ENCODE results near the gene MAML2. TPM values are rescaled to one million over a fixed set of nuclear protein-coding genes. Genes with fewer than 3 reads are reported as not detected.

The MAML2 gene
- total and polyA plus RNA-seq, 2 of the 8 experiments (the other 6 are each of a cell fraction or from before 2014, with no cell fraction given): 3.8 to 6.6 TPM

DNA sequence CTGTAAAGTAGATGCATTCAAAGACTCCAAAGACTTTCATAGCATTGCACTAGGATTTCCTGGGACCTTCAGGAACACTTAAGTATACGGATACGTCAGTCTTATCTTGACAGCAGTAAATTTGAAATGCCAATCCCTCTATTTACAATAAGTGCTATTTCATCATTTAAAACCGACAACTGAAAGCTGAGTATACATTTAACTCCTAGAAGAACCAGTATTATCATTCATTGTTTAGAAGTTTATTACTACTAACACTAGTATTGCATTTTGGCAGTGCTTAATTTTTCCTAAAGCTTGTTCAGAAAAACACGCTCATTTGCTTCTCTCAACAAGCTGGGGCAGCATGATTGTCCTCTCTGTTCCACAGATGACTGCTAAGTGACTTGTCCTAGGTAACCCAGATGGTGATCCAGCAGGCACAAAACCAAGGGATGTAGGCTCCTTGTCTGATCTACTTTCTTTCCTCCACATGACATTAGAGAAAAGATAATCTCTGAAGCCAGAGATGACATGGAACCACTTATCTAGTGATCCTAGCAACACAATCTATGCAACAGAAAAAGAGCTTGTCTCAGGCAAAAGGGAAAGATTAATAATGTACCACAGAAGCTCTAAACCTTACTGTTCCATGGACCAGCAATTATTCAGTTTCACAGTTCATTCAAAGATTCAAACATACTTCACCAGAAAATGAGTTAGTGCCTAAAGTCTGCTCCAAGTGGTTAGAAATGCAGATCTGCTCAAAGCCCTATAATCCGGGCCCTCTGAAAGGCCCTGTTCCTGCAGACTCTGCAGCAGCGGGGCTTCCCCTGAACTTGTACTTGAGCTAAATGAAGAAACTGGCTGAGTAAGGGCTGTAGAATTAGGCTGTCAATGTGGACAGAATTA lies 5.2 kb downstream of the MAML2 start:
- Histone ChIP-seq H3K36me3 (ENCODE audit: control insufficient read depth in 2 of 4, insufficient read depth in 4 of 4, low read length in 3 of 4) (no peaks in the 10 kb centered on the region), H2AK5ac (ENCODE audit: low read depth, low read length) (no peak overlapping the region), H3K4ac (replicated peaks; ENCODE audit: insufficient read length, low read depth, low read length) (no peak overlapping the region), H3K9ac (replicated peaks in 1 of 4; ENCODE audit: extremely low read depth in 1 of 4, low read depth in 3 of 4, low read length in 3 of 4) (no peak overlapping the region), H3K14ac (ENCODE audit: insufficient read length) (no peak overlapping the region), H4K8ac (ENCODE audit: extremely low read depth, insufficient read depth, low read length) (no peak overlapping the region), H3K4me1 (replicated peaks in 1 of 4; ENCODE audit: control insufficient read depth in 3 of 4, insufficient read depth in 4 of 4, low read length in 3 of 4) (peaks cover 0 to 24% (median 18%) of the 10 kb centered on the region in 4 experiments; a peak in 6 of 7 replicates), H3K27ac (ENCODE audit: low read depth, low read length) (no peak overlapping the region), H2AFZ (ENCODE audit: low read length) (no peak overlapping the region), H4K20me1 (replicated peaks in 1 of 2; ENCODE audit: control insufficient read depth in 1 of 2, insufficient read depth in 2 of 2, low read length in 2 of 2) (no peaks in the 10 kb centered on the region), H4K5ac (ENCODE audit: insufficient read length, low read depth, low read length) (no peak overlapping the region), H3K9me3 (ENCODE audit: insufficient read depth in 2 of 2, low read depth in 1 of 2, low read length in 1 of 2) (no peaks in the 10 kb centered on the region), H4K91ac (replicated peaks; ENCODE audit: insufficient read length, low read length) (no peak overlapping the region), H3K18ac (ENCODE audit: extremely low read depth, low read length) (no peak overlapping the region), H2BK120ac (replicated peaks; ENCODE audit: low read depth, low read length) (no peak overlapping the region), H2BK12ac (ENCODE audit: low read depth, low read length) (peak overlapping the region; percentile 68; the same call in 1 of the 2 replicates), H3K23me2 (ENCODE audit: low read depth, low read length) (peaks cover 3% of the 10 kb centered on the region; the same call in 1 of the 2 replicates), H2BK15ac (ENCODE audit: low read length) (0 out of 2 replicates have a peak overlapping the region, but pooled peaks have one; percentile 51), H3K4me2 (ENCODE audit: insufficient read depth in 1 of 2, low read depth in 2 of 2, low read length in 2 of 2) (no peak overlapping the region; a peak in 1 of 4 replicates), H2BK5ac (ENCODE audit: low read depth, low read length) (no peak overlapping the region), H3K56ac (replicated peaks; ENCODE audit: insufficient read length, low read depth, low read length) (no peak overlapping the region), H3K79me1 (ENCODE audit: low read depth, low read length) (no peaks in the 10 kb centered on the region; the same call in 1 of the 2 replicates), H3K27me3 (replicated peaks in 1 of 4; ENCODE audit: control insufficient read depth in 3 of 4, extremely low read depth in 1 of 4, insufficient read depth in 3 of 4, low read length in 3 of 4) (peaks cover 0 to 3% (median 0%) of the 10 kb centered on the region in 4 experiments; a peak in 1 of 7 replicates), H3K4me3 (ENCODE audit: extremely low read depth in 1 of 4, insufficient read depth in 2 of 4, low read depth in 3 of 4, low read length in 4 of 4) (no peak overlapping the region), H3K23ac (ENCODE audit: insufficient read length) (no peak overlapping the region), H2BK20ac (ENCODE audit: low read length) (peak overlapping the region; percentile 41; the same call in 1 of the 2 replicates), H3K79me2 (ENCODE audit: control insufficient read depth in 1 of 2, insufficient read depth in 2 of 2, low read length in 2 of 2) (peaks cover 0 to 22% of the 10 kb centered on the region in 2 experiments; a peak in 2 of 4 replicates)
- CTCF ChIA-PET (ENCODE audit: partially characterized antibody): interaction anchor here (0.5 to 7.7 kb wide), 12 partner anchors 10 to 291 kb away, joined by 3 to 49 read pairs (median 4); no protein-coding TSS in a partner anchor
- WGBS, 2 experiments (ENCODE audit: extremely low coverage in 1 of 2, insufficient coverage in 1 of 2, insufficient read length in 1 of 2, insufficient replicate concordance in 2 of 2, low coverage in 1 of 2, low lambda C conversion rate in 2 of 2, missing lambda C conversion rate in 1 of 2): 88% methylated on average over 6 of the region's 6 CpGs; no CpG with 5 or more reads in 1 of the 2 experiments
- peak; percentile 4 for TF ChIP-seq EZH2 (IDR thresholded peaks at IDR 0.05; ENCODE audit: low read depth, low read length, severe bottlenecking)
- TF ChIP-seq, protein P1, sequence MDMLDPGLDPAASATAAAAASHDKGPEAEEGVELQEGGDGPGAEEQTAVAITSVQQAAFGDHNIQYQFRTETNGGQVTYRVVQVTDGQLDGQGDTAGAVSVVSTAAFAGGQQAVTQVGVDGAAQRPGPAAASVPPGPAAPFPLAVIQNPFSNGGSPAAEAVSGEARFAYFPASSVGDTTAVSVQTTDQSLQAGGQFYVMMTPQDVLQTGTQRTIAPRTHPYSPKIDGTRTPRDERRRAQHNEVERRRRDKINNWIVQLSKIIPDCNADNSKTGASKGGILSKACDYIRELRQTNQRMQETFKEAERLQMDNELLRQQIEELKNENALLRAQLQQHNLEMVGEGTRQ (IDR thresholded peaks at IDR 0.05; ENCODE audit: low read length): no peak
- no peak for DNase-seq (ENCODE audit: low read depth in 1 of 2, low spot score in 2 of 2)
- no peak for FAIRE-seq
- POLR2A ChIA-PET (ENCODE audit: partially characterized antibody): interaction anchor here (1.3 to 1.4 kb wide), 2 partner anchors 14 to 31 kb away, joined by 3 read pairs; no protein-coding TSS in a partner anchor
